22Rv1 (cell line): ENCODE data around the gene PERM1.

Source experiments
- CTCF ChIP-seq: fragments of 450-650 bp; IDR thresholded peaks from 2 replicates; pipeline ENCODE4 v1.5.1; 2017; ENCODE audit warnings: mild to moderate bottlenecking
- ZFX ChIP-seq: fragments of 450-650 bp; IDR thresholded peaks from 2 replicates; pipeline ENCODE4 v1.6.1; 2017; ENCODE audit warnings: antibody characterized with exemption, borderline replicate concordance

- TF ChIP-seq CTCF (no peak), ZFX (no peak)
Observed at GRCh38 chr1:936348-937264, 45.3 kb downstream of the PERM1 start.
